SK-N-SH treated with all-trans-retinoic acid at 6 μM for 48 hours (cell line): Measurements from ENCODE around the gene ITIH5.

Source experiments
- ATAC-seq: fragments of 200-7000 bp; cut with Tn5 transposase; 3 replicates; pipeline ENCODE4 v1.9.1; 2020; ENCODE audit warnings: mild to moderate bottlenecking, moderate library complexity
- ARNTL ChIP-seq: fragments of 450-650 bp; formaldehyde crosslinking; IDR thresholded peaks from 2 replicates; pipeline ENCODE4 v1.5.0; 2020; ENCODE audit warnings: low read depth, mild to moderate bottlenecking, moderate library complexity, borderline replicate concordance
- BACH2 ChIP-seq: fragments of 250-450 bp; sonication (Bioruptor Pico); IDR thresholded peaks from 2 replicates; pipeline ENCODE4 v1.9.0; 2021; ENCODE audit warnings: mild to moderate bottlenecking, borderline replicate concordance
- CSDC2 ChIP-seq: fragments of 250-450 bp; sonication (Bioruptor Pico); IDR thresholded peaks from 2 replicates; pipeline ENCODE4 v1.5.0; 2020; ENCODE audit warnings: mild to moderate bottlenecking, moderate library complexity
- ESRRG ChIP-seq: fragments of 250-450 bp; sonication (Bioruptor Pico); IDR thresholded peaks from 2 replicates; pipeline ENCODE4 v1.6.1; 2021; ENCODE audit warnings: mild to moderate bottlenecking
- GLIS3 ChIP-seq: fragments of 250-450 bp; sonication (Bioruptor Pico); IDR thresholded peaks from 2 replicates; pipeline ENCODE4 v1.5.0; 2020; ENCODE audit warnings: mild to moderate bottlenecking, moderate library complexity
- ISL1 ChIP-seq: fragments of 250-450 bp; sonication (Bioruptor Pico); IDR thresholded peaks from 2 replicates; pipeline ENCODE4 v2.1.2; 2022; ENCODE audit warnings: mild to moderate bottlenecking, moderate library complexity
- OSR1 ChIP-seq: fragments of 250-450 bp; sonication (Bioruptor Pico); IDR thresholded peaks from 2 replicates; pipeline ENCODE4 v1.8.0; 2022; ENCODE audit warnings: moderate library complexity, mild to moderate bottlenecking, inconsistent platforms
- PPARA ChIP-seq: fragments of 250-450 bp; sonication (Bioruptor Pico); IDR thresholded peaks from 2 replicates; pipeline ENCODE4 v1.5.0; 2020; ENCODE audit warnings: mild to moderate bottlenecking, borderline replicate concordance
- SNAI2 ChIP-seq: fragments of 250-450 bp; sonication (Bioruptor Pico); IDR thresholded peaks from 2 replicates; pipeline ENCODE4 v1.5.0; 2020; ENCODE audit warnings: mild to moderate bottlenecking, moderate library complexity
- TCF4 ChIP-seq: fragments of 250-450 bp; sonication (Bioruptor Pico); IDR thresholded peaks from 2 replicates; pipeline ENCODE4 v1.8.0; 2021; ENCODE audit warnings: mild to moderate bottlenecking, moderate library complexity, borderline replicate concordance
- TOX ChIP-seq: fragments of 250-450 bp; sonication (Bioruptor Pico); IDR thresholded peaks from 2 replicates; pipeline ENCODE4 v1.8.0; 2021; ENCODE audit warnings: mild to moderate bottlenecking, moderate library complexity, borderline replicate concordance
- ZC3H10 ChIP-seq: fragments of 250-450 bp; sonication (Bioruptor Pico); IDR thresholded peaks from 2 replicates; pipeline ENCODE4 v1.5.1; 2021; ENCODE audit warnings: mild to moderate bottlenecking, moderate library complexity
- ZFP3 ChIP-seq: fragments of 250-450 bp; sonication (Bioruptor Pico); IDR thresholded peaks from 2 replicates; pipeline ENCODE4 v1.5.0; 2020; ENCODE audit warnings: mild to moderate bottlenecking, moderate library complexity
- ZFP30 ChIP-seq: fragments of 450-650 bp; formaldehyde crosslinking; IDR thresholded peaks from 2 replicates; pipeline ENCODE4 v1.5.0; 2022; ENCODE audit warnings: mild to moderate bottlenecking, moderate library complexity
- ZNF565 ChIP-seq: fragments of 450-650 bp; formaldehyde crosslinking; conservative IDR thresholded peaks from 2 replicates; pipeline ENCODE4 v1.5.0; 2020; ENCODE audit warnings: low read depth, mild to moderate bottlenecking, moderate library complexity
- ZNF70 ChIP-seq: fragments of 450-650 bp; formaldehyde crosslinking; IDR thresholded peaks from 2 replicates; pipeline ENCODE4 v1.5.0; 2020; ENCODE audit warnings: mild to moderate bottlenecking, moderate library complexity
- ZNF8 ChIP-seq: fragments of 450-650 bp; formaldehyde crosslinking; IDR thresholded peaks from 2 replicates; pipeline ENCODE4 v1.5.0; 2020; ENCODE audit warnings: mild to moderate bottlenecking, moderate library complexity
- TF ChIP-seq, protein P1 (sequence below): fragments of 250-450 bp; sonication (Bioruptor Pico); IDR thresholded peaks from 2 replicates; pipeline ENCODE4 v1.5.0; 2020; ENCODE audit warnings: mild to moderate bottlenecking, moderate library complexity
- TF ChIP-seq, protein P2 (sequence below): fragments of 250-450 bp; sonication (Bioruptor Pico); IDR thresholded peaks from 2 replicates; pipeline ENCODE4 v1.5.1; 2021; ENCODE audit warnings: mild to moderate bottlenecking, moderate library complexity
- TF ChIP-seq, protein P3 (sequence below): fragments of 250-450 bp; sonication (Bioruptor Pico); IDR thresholded peaks from 2 replicates; pipeline ENCODE4 v1.5.1; 2020; ENCODE audit warnings: low read depth, mild to moderate bottlenecking, moderate library complexity
- TF ChIP-seq, protein P4 (sequence below): fragments of 250-450 bp; sonication (Bioruptor Pico); IDR thresholded peaks from 2 replicates; pipeline ENCODE4 v1.8.0; 2020; ENCODE audit warnings: mild to moderate bottlenecking, moderate library complexity, borderline replicate concordance
- TF ChIP-seq, protein P5 (sequence below): fragments of 250-450 bp; sonication (Bioruptor Pico); IDR thresholded peaks from 2 replicates; pipeline ENCODE4 v1.8.0; 2021; ENCODE audit warnings: low read depth, mild to moderate bottlenecking, moderate library complexity, borderline replicate concordance

Gene ITIH5

DNA sequence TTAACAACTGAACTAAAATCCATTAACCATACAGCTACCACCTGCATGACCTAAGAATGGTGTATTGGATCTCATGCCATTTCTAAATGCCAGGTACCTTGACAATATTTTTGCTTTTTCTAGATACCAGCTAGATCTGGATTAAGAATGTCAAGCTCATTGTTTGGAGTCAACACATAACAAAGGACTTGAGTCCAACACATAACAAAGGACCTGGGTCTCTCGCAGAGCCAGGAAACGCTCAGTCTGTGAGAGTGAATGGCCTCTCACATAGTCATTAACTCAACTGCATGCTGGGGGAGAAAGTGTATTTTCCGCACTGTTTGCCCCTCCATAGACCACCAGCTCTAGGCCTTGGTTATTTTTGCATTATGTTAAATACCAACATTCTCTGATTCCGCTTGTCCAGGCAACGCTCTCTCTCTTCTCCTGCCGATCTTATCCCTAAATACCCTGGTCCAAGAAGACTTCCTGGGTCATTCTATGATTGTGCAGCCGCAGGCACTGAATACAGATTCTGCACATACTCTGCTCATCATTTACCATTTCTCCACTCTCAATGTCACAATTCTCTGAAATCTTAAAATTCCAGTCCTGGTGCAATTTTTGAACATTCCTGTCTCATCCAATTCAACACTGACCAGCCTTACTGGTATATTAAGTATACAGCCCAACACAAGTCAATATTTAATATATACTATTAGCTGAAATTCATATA lies 31.2 kb downstream of the ITIH5 start:
- TF ChIP-seq ZFP30 (CRISPR knock-in tag) (no peak), ARNTL (CRISPR knock-in tag) (no peak), ZC3H10 (no peak), TOX (CRISPR knock-in tag) (no peak)
- ATAC-seq = no peak

DNA sequence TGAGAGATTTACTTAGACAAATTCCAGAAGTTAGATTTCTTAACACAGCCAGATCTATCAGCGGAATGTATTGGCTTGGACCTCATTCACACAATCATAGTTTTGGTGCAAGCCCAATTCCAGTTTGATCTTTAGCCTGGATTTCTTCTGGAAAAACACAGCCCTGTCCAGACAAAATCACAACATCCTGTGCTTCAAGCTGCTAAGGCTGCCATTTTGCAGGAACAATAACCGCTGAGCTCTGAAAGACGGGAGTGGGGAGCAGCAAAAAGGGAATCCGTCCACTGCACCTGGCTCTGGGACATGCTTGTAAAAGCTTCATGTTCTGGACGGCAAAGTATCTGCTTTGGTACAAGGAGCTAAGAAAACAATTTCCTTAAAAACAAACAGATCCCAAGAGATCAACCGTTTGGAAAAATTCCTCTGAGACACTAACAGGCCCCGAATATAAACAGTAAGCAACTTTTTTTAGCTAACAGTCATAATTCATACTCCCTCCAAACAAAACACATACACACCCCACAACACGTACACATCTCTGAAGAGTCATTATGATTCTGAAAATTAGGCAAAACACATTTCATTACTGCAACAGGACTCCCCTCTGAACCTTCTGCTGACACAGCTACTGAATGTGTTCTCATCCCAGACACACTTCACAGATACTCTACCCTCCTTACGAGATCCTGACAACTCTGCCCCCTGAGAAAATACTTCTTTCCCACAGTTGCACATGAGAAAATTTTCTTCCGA lies 32.4 kb downstream of the ITIH5 start:
- no peak for ATAC-seq
- TF ChIP-seq ZFP30 (CRISPR knock-in tag) = no peak
- TF ChIP-seq TOX (CRISPR knock-in tag) = no peak
- no peak for TF ChIP-seq ZC3H10
- no peak for TF ChIP-seq PPARA (CRISPR knock-in tag)
- TF ChIP-seq, protein P1, sequence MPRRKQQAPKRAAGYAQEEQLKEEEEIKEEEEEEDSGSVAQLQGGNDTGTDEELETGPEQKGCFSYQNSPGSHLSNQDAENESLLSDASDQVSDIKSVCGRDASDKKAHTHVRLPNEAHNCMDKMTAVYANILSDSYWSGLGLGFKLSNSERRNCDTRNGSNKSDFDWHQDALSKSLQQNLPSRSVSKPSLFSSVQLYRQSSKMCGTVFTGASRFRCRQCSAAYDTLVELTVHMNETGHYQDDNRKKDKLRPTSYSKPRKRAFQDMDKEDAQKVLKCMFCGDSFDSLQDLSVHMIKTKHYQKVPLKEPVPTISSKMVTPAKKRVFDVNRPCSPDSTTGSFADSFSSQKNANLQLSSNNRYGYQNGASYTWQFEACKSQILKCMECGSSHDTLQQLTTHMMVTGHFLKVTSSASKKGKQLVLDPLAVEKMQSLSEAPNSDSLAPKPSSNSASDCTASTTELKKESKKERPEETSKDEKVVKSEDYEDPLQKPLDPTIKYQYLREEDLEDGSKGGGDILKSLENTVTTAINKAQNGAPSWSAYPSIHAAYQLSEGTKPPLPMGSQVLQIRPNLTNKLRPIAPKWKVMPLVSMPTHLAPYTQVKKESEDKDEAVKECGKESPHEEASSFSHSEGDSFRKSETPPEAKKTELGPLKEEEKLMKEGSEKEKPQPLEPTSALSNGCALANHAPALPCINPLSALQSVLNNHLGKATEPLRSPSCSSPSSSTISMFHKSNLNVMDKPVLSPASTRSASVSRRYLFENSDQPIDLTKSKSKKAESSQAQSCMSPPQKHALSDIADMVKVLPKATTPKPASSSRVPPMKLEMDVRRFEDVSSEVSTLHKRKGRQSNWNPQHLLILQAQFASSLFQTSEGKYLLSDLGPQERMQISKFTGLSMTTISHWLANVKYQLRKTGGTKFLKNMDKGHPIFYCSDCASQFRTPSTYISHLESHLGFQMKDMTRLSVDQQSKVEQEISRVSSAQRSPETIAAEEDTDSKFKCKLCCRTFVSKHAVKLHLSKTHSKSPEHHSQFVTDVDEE (CRISPR knock-in tag) = no peak
- no peak for TF ChIP-seq ZFP3
- TF ChIP-seq SNAI2 (CRISPR knock-in tag) = no peak
- TF ChIP-seq, protein P2, sequence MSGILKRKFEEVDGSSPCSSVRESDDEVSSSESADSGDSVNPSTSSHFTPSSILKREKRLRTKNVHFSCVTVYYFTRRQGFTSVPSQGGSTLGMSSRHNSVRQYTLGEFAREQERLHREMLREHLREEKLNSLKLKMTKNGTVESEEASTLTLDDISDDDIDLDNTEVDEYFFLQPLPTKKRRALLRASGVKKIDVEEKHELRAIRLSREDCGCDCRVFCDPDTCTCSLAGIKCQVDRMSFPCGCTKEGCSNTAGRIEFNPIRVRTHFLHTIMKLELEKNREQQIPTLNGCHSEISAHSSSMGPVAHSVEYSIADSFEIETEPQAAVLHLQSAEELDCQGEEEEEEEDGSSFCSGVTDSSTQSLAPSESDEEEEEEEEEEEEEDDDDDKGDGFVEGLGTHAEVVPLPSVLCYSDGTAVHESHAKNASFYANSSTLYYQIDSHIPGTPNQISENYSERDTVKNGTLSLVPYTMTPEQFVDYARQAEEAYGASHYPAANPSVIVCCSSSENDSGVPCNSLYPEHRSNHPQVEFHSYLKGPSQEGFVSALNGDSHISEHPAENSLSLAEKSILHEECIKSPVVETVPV (CRISPR knock-in tag) = no peak
- TF ChIP-seq ZNF70 (CRISPR knock-in tag) = no peak
- TF ChIP-seq, protein P3, sequence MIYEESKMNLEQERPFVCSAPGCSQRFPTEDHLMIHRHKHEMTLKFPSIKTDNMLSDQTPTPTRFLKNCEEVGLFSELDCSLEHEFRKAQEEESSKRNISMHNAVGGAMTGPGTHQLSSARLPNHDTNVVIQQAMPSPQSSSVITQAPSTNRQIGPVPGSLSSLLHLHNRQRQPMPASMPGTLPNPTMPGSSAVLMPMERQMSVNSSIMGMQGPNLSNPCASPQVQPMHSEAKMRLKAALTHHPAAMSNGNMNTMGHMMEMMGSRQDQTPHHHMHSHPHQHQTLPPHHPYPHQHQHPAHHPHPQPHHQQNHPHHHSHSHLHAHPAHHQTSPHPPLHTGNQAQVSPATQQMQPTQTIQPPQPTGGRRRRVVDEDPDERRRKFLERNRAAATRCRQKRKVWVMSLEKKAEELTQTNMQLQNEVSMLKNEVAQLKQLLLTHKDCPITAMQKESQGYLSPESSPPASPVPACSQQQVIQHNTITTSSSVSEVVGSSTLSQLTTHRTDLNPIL = no peak
- no peak for TF ChIP-seq CSDC2
- TF ChIP-seq, protein P4, sequence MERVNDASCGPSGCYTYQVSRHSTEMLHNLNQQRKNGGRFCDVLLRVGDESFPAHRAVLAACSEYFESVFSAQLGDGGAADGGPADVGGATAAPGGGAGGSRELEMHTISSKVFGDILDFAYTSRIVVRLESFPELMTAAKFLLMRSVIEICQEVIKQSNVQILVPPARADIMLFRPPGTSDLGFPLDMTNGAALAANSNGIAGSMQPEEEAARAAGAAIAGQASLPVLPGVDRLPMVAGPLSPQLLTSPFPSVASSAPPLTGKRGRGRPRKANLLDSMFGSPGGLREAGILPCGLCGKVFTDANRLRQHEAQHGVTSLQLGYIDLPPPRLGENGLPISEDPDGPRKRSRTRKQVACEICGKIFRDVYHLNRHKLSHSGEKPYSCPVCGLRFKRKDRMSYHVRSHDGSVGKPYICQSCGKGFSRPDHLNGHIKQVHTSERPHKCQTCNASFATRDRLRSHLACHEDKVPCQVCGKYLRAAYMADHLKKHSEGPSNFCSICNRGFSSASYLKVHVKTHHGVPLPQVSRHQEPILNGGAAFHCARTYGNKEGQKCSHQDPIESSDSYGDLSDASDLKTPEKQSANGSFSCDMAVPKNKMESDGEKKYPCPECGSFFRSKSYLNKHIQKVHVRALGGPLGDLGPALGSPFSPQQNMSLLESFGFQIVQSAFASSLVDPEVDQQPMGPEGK = no peak
- TF ChIP-seq TCF4 = no peak
- no peak for TF ChIP-seq OSR1 (CRISPR knock-in tag)
- TF ChIP-seq ZNF565 (CRISPR knock-in tag) = no peak
- TF ChIP-seq ZNF8 (CRISPR knock-in tag) = no peak
- TF ChIP-seq, protein P5, sequence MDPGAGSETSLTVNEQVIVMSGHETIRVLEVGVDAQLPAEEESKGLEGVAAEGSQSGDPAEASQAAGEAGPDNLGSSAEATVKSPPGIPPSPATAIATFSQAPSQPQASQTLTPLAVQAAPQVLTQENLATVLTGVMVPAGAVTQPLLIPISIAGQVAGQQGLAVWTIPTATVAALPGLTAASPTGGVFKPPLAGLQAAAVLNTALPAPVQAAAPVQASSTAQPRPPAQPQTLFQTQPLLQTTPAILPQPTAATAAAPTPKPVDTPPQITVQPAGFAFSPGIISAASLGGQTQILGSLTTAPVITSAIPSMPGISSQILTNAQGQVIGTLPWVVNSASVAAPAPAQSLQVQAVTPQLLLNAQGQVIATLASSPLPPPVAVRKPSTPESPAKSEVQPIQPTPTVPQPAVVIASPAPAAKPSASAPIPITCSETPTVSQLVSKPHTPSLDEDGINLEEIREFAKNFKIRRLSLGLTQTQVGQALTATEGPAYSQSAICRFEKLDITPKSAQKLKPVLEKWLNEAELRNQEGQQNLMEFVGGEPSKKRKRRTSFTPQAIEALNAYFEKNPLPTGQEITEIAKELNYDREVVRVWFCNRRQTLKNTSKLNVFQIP = no peak
- TF ChIP-seq GLIS3 (CRISPR knock-in tag) = no peak
- TF ChIP-seq ISL1 (CRISPR knock-in tag) = no peak
- TF ChIP-seq ARNTL (CRISPR knock-in tag) = no peak
- TF ChIP-seq, all 23 proteins: peak for 0

DNA sequence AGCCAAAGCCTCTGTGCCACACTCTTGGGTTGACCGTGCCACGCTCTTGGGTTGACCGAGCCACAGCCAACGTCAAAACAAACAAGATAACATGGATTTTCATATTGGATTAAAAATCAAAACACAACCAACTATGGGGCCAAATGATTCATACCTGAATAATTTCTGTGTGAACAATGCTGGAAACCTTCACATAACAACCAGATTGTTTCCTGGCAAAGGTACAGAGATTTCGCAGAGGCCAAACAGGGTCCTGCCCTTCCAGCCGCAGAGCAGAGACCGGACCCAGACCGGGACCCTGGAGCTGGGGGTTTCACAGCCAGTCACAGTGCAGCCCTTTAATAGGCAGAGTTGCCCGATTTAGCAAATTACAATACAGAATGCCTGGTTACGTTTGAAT lies 40.5 kb downstream of the ITIH5 start:
- TF ChIP-seq PPARA (CRISPR knock-in tag) = no peak
- TF ChIP-seq, protein P4 = no peak
- TF ChIP-seq SNAI2 (CRISPR knock-in tag) = no peak
- no peak for TF ChIP-seq ESRRG (CRISPR knock-in tag)
- no peak for TF ChIP-seq ZNF70 (CRISPR knock-in tag)
- TF ChIP-seq, protein P3 = no peak
- no peak for TF ChIP-seq CSDC2
- TF ChIP-seq ZFP3 = no peak
- no peak for TF ChIP-seq ISL1 (CRISPR knock-in tag)
- TF ChIP-seq BACH2 (CRISPR knock-in tag) = no peak
- no peak for TF ChIP-seq ZNF565 (CRISPR knock-in tag)
- no peak for TF ChIP-seq TOX (CRISPR knock-in tag)
- no peak for TF ChIP-seq ZNF8 (CRISPR knock-in tag)
- no peak for TF ChIP-seq ARNTL (CRISPR knock-in tag)
- no peak for ATAC-seq
